ENCODE results near the gene DNMBP.

- no peak for TF ChIP-seq POLR2A (IDR thresholded peaks at IDR 0.05; ENCODE audit: control extremely low read depth in 1 of 2, low read depth in 2 of 2, low read length in 2 of 2)
- TF ChIP-seq CEBPB (IDR thresholded peaks at IDR 0.05; ENCODE audit: low read depth, low read length) = no peak
- TF ChIP-seq, protein P1, sequence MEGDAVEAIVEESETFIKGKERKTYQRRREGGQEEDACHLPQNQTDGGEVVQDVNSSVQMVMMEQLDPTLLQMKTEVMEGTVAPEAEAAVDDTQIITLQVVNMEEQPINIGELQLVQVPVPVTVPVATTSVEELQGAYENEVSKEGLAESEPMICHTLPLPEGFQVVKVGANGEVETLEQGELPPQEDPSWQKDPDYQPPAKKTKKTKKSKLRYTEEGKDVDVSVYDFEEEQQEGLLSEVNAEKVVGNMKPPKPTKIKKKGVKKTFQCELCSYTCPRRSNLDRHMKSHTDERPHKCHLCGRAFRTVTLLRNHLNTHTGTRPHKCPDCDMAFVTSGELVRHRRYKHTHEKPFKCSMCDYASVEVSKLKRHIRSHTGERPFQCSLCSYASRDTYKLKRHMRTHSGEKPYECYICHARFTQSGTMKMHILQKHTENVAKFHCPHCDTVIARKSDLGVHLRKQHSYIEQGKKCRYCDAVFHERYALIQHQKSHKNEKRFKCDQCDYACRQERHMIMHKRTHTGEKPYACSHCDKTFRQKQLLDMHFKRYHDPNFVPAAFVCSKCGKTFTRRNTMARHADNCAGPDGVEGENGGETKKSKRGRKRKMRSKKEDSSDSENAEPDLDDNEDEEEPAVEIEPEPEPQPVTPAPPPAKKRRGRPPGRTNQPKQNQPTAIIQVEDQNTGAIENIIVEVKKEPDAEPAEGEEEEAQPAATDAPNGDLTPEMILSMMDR (IDR thresholded peaks at IDR 0.05; ENCODE audit: control extremely low read depth in 1 of 3, insufficient read depth in 1 of 3, low read depth in 1 of 3, low read length in 3 of 3) = no peak
- TF ChIP-seq TAF1 (IDR thresholded peaks at IDR 0.05; ENCODE audit: low read depth, low read length) = no peak
- TF ChIP-seq KDM5A (IDR thresholded peaks at IDR 0.05; ENCODE audit: low read length) = no peak
- TF ChIP-seq EZH2 (IDR thresholded peaks at IDR 0.05; ENCODE audit: low read depth, low read length, severe bottlenecking) = no peak
- TF ChIP-seq CHD2 (IDR thresholded peaks at IDR 0.05; ENCODE audit: low read length) = no peak
Observed at GRCh38 chr10:99853655-99854054, 156.1 kb downstream of the DNMBP start.

All from H1 (cell line).